ENCODE data around the gene THAP5. TPM values are rescaled to one million over a fixed set of nuclear protein-coding genes. Genes with fewer than 3 reads are reported as not detected.

THAP5 gene
- total RNA-seq, 2 donors from 2014 or later = 23.3 to 28.9 TPM

- no peaks in the 10 kb centered on the region for H3K4me1 ChIP-seq
- H3K4me3 ChIP-seq = no peak overlapping the region
- TF ChIP-seq, protein P1, sequence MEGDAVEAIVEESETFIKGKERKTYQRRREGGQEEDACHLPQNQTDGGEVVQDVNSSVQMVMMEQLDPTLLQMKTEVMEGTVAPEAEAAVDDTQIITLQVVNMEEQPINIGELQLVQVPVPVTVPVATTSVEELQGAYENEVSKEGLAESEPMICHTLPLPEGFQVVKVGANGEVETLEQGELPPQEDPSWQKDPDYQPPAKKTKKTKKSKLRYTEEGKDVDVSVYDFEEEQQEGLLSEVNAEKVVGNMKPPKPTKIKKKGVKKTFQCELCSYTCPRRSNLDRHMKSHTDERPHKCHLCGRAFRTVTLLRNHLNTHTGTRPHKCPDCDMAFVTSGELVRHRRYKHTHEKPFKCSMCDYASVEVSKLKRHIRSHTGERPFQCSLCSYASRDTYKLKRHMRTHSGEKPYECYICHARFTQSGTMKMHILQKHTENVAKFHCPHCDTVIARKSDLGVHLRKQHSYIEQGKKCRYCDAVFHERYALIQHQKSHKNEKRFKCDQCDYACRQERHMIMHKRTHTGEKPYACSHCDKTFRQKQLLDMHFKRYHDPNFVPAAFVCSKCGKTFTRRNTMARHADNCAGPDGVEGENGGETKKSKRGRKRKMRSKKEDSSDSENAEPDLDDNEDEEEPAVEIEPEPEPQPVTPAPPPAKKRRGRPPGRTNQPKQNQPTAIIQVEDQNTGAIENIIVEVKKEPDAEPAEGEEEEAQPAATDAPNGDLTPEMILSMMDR (IDR thresholded peaks at IDR 0.05) = no peak
- no peaks in the 10 kb centered on the region for H3K27me3 ChIP-seq
- DNase-seq (ENCODE audit: low spot score) = no peak
- H3K36me3 ChIP-seq = no peaks in the 10 kb centered on the region
- H3K27ac ChIP-seq = no peak overlapping the region
- H3K9me3 ChIP-seq = no peaks in the 10 kb centered on the region
Observed at GRCh38 chr7:108600399-108600798, 30.9 kb upstream of the THAP5 start.

DNA sequence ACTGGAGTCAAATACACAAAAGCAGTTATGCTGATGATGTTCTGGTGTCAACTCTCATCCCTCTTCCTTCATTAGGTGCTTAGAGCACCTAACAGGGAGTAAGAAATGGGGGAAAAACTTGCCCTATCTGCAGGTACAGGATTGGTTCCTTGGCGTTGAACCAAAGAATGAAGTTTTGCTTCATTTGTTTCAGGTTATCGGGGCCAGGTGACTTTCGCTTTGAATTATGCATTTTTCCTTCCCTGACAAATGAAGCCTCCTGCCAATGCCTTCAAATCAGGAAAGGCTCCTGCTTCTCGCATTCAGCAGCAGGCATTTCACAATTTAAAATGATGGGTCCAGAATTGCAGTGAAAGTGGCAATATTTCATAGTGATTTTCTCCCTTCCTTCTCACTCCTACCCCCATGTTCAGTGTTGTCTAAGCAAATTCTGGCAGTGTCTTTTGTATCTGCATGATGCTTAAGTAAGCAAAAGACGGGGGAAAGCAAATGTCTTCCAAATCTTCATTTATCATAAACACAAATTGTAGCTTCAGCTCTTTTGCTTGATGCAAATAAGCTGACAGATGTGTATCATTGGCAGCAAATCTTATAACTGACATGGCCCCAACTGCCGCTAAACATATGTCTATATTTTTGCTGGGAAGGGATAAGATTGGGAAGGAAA, 29.5 kb upstream of the THAP5 start:
- TF ChIP-seq, protein P1 (IDR thresholded peaks at IDR 0.05) = no peak
- no peaks in the 10 kb centered on the region for H3K27me3 ChIP-seq

DNA sequence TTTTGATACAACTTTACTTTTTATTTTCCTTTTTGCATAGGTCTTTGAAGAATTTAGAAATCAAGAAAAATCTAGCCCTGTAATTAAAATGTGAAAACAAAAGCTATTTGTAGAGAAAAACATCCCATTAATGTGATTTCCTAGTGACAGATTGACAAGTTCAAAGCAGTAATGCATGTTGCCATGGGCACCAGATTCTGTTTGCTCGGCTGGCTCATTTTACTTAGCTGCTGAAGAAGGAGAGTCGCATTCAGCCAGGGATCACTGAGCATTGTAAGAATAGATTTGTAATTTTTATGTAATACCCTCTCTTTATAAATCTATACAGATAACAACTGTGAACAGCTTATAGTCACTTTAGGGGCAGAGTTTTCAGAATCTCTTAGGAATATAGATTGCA, 28.6 kb upstream of the THAP5 start:
- DNase-seq (ENCODE audit: low spot score) = no peak
- H3K27me3 ChIP-seq = no peaks in the 10 kb centered on the region

More for the DNA sequence above, 29.5 kb upstream of the THAP5 start:
- Histone ChIP-seq H3K4me1 (no peaks in the 10 kb centered on the region), H3K4me3 (no peak overlapping the region), H3K9me3 (no peaks in the 10 kb centered on the region), H3K36me3 (no peaks in the 10 kb centered on the region), H3K27ac (no peak overlapping the region)
- DNase-seq (ENCODE audit: low spot score) = no peak

DNA sequence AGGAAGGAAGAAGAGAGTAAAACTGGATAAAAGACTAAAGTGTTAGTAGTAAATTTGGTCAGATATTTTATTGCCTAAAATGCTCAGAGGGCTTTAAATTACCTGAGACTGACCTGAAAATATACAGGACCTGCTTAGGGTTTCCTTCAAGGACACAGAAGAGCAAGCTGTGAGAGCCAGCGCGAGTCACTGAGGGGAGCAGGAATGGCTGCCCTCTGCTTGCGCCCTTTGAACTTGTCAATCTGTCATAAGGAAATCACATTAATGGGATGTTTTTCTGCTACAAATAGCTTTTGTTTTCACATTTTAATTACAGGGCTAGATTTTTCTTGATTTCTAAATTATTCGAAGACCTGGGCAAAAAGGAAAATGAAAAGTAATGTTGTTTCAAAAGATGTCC, 27.1 kb upstream of the THAP5 start:
- Histone ChIP-seq H3K36me3 (no peaks in the 10 kb centered on the region), H3K4me3 (no peak overlapping the region), H3K9me3 (no peaks in the 10 kb centered on the region), H3K27ac (no peak overlapping the region), H3K27me3 (no peaks in the 10 kb centered on the region), H3K4me1 (no peaks in the 10 kb centered on the region)
- no peak for DNase-seq (ENCODE audit: low spot score)
- TF ChIP-seq, protein P1 (IDR thresholded peaks at IDR 0.05) = no peak

More for the DNA sequence above, 28.6 kb upstream of the THAP5 start:
- TF ChIP-seq, protein P1 (IDR thresholded peaks at IDR 0.05) = no peak
- H3K4me1 ChIP-seq = no peaks in the 10 kb centered on the region
- no peak overlapping the region for H3K27ac ChIP-seq
- no peak overlapping the region for H3K4me3 ChIP-seq
- no peaks in the 10 kb centered on the region for H3K36me3 ChIP-seq
- no peaks in the 10 kb centered on the region for H3K9me3 ChIP-seq

DNA sequence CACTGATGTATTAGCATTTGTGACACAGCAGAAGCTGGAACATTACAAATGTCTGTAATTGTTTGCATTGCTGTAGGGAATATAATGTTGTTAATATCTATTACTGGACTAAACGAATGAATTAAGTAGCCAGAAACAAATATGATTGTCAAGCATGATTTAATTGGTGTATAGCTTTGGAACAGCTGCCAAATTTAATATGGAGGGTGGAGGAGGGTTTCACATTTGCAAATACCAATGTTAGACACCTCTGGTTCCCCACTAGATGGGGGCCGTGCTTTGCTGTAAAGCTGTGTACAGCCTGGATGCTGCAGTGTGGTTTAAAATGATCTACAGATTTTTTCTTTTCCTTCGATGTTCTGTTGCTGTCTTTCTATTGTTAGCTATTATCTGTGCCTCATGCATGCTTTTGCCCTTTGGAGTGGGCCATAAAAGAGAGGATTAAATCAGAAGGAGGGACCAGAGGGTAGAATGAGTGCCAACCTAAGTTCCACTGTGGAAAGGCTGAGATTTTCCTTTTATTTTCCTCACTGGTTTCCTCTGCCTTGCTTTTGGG, 23.2 kb upstream of the THAP5 start:
- Histone ChIP-seq H3K27ac (no peak overlapping the region), H3K4me1 (no peaks in the 10 kb centered on the region), H3K27me3 (no peaks in the 10 kb centered on the region), H3K4me3 (no peak overlapping the region), H3K9me3 (no peaks in the 10 kb centered on the region), H3K36me3 (no peaks in the 10 kb centered on the region)
- TF ChIP-seq, protein P1 (IDR thresholded peaks at IDR 0.05) = peak in 1 of 2 donors; percentile 35
- DNase-seq (ENCODE audit: low spot score) = no peak
